ENCODE data around the gene PHLDB3. TPM values are rescaled to one million over a fixed set of nuclear protein-coding genes. Genes with fewer than 3 reads are reported as not detected.

The PHLDB3 gene
- polyA plus RNA-seq, 2 of the 4 experiments (the other 2 are of a cell fraction) = 5.5 to 12.0 TPM

- DNase-seq (ENCODE audit: low read depth in 1 of 2, low spot score in 1 of 2) (peak; percentile 59), ATAC-seq (peak in 1 of 2 experiments; percentile 11; a peak in 1 of 6 replicates), FAIRE-seq (no peak)
- POLR2A ChIA-PET = no interaction called here
- peak; percentile 52 for TF ChIP-seq CTCF (IDR thresholded peaks at IDR 0.05)
- TF ChIP-seq RAD21 (conservative IDR thresholded peaks at IDR 0.05 in 1 of 2, IDR thresholded peaks at IDR 0.05 in 1 of 2) = peak; percentile 41 to 42; a peak in 1 of 5 replicates
- no peak for TF ChIP-seq ESRRA (IDR thresholded peaks at IDR 0.05; ENCODE audit: borderline replicate concordance, low read length)
- TF ChIP-seq NPAS2 (CRISPR knock-in tag; IDR thresholded peaks at IDR 0.05; ENCODE audit: borderline replicate concordance) = no peak
- peak; percentile 54 for TF ChIP-seq SMC3 (IDR thresholded peaks at IDR 0.05)
- Histone ChIP-seq H3K4me3 (no peak overlapping the region), H3K4me2 (no peak overlapping the region), H3K27ac (no peak overlapping the region), H3K4me1 (peaks cover 9% of the 10 kb centered on the region), H3K9me3 (no peaks in the 10 kb centered on the region)
- 90% methylated on average over 55 of the region's 62 CpGs for WGBS (ENCODE audit: missing lambda C conversion rate)
- CTCF ChIA-PET = interaction anchor here (0.6 to 15.3 kb wide), 26 partner anchors 11 to 402 kb away, joined by 3 to 167 read pairs (median 4); partner anchors contain the start of genes IRGQ, PINLYP, XRCC1 and ZNF576
Observed at GRCh38 chr19:43534816-43535761, 30.5 kb upstream of the PHLDB3 start.

- Histone ChIP-seq H3K27ac (peak overlapping the region in 1 of 2 experiments; percentile 93; a peak in 2 of 6 replicates), H3K4me1 (peaks cover 14% of the 10 kb centered on the region), H3K4me3 (peak overlapping the region; percentile 57; the same call in 2 of the 3 replicates), H3K4me2 (peak overlapping the region; percentile 91), H3K9me3 (no peaks in the 10 kb centered on the region)
- ATAC-seq (no peak), FAIRE-seq (no peak), DNase-seq (ENCODE audit: low read depth in 1 of 2, low spot score in 1 of 2) (no peak)
- TF ChIP-seq JUNB (IDR thresholded peaks at IDR 0.05) = no peak
- no peak for TF ChIP-seq CHD4 (IDR thresholded peaks at IDR 0.05; ENCODE audit: borderline replicate concordance)
- TF ChIP-seq GATA3 (IDR thresholded peaks at IDR 0.05; ENCODE audit: borderline replicate concordance) = no peak
- POLR2A ChIA-PET = interaction anchor here (1.7 to 2.6 kb wide), 6 partner anchors 15 to 134 kb away, joined by 3 to 21 read pairs (median 8); partner anchors contain the start of genes IRGQ, PHLDB3, PINLYP and XRCC1
- CTCF ChIA-PET = interaction anchor here (1.0 to 15.3 kb wide), 10 partner anchors 11 to 232 kb away, joined by 3 to 167 read pairs (median 7); partner anchors contain the start of genes IRGQ and ZNF576
- 88% methylated on average over 17 of the region's 17 CpGs for WGBS (ENCODE audit: missing lambda C conversion rate)
Observed at GRCh38 chr19:43534305-43534815, 29.8 kb upstream of the PHLDB3 start.

- H3K4me1 ChIP-seq = peaks cover 14% of the 10 kb centered on the region
- ChIA-PET CTCF (interaction anchor here (0.6 to 15.3 kb wide), 12 partner anchors 10 to 601 kb away, joined by 3 to 167 read pairs (median 4); partner anchors contain the start of genes IRGQ, PHLDB3 and ZNF576), POLR2A (interaction anchor here (1.0 to 2.6 kb wide), 15 partner anchors 12 to 221 kb away, joined by 3 to 21 read pairs (median 5); partner anchors contain the start of genes IRGQ, PHLDB3, PINLYP and SMG9)
- ATAC-seq (peak; percentile 72 to 86), FAIRE-seq (peak; percentile 65), DNase-seq (ENCODE audit: low read depth in 1 of 2, low spot score in 1 of 2) (peak; percentile 92 to 99)
- WGBS (ENCODE audit: missing lambda C conversion rate) = 3% methylated on average over 41 of the region's 41 CpGs
- peak overlapping the region; percentile 57 for H3K4me3 ChIP-seq
- peak; percentile 72; the same call in 1 of the 2 replicates for TF ChIP-seq MAZ (IDR thresholded peaks at IDR 0.05; ENCODE audit: borderline replicate concordance, low read depth, low read length)
- no peak for TF ChIP-seq CBX2 (IDR thresholded peaks at IDR 0.05; ENCODE audit: borderline replicate concordance, low read depth)
- TF ChIP-seq TP53 (CRISPR knock-in tag; IDR thresholded peaks at IDR 0.05) = no peak
- TF ChIP-seq HDAC2 (IDR thresholded peaks at IDR 0.05) = no peak
- TF ChIP-seq HEYL (CRISPR knock-in tag; IDR thresholded peaks at IDR 0.05) = no peak
- no peak for TF ChIP-seq RFX5 (IDR thresholded peaks at IDR 0.05)
- TF ChIP-seq JUNB (IDR thresholded peaks at IDR 0.05) = no peak
- no peak for TF ChIP-seq SREBF2 (IDR thresholded peaks at IDR 0.05)
- TF ChIP-seq MAFK (IDR thresholded peaks at IDR 0.05; ENCODE audit: partially characterized antibody) = no peak
- peak in 1 of 2 experiments; percentile 51; a peak in 1 of 4 replicates for TF ChIP-seq CEBPB (IDR thresholded peaks at IDR 0.05)
- TF ChIP-seq GATA3 (IDR thresholded peaks at IDR 0.05; ENCODE audit: borderline replicate concordance) = no peak
- H3K4me2 ChIP-seq = peak overlapping the region; percentile 91
- H3K27ac ChIP-seq = peak overlapping the region; percentile 90 to 93
- no peaks in the 10 kb centered on the region for H3K9me3 ChIP-seq
Observed at GRCh38 chr19:43533546-43534304, 29.2 kb upstream of the PHLDB3 start.
